Activated CD8-positive, alpha-beta memory T cell treated with anti-CD3 and anti-CD28 coated beads for 4 hours (primary cell): Measurements from ENCODE around the gene AEBP1.
"Not testable (repeated sequence)": the region's sequence is repeated elsewhere in the genome, so short reads cannot be mapped to it uniquely, and the experiment has no call there.

ENCODE experiments used
- DNase-seq, 2 donors: peaks; one replicate each; pipeline ENCODE4 v3.0.0-alpha.2; 2020; ENCODE audit warnings: low read depth in 2 of 2

AEBP1 gene

DNA sequence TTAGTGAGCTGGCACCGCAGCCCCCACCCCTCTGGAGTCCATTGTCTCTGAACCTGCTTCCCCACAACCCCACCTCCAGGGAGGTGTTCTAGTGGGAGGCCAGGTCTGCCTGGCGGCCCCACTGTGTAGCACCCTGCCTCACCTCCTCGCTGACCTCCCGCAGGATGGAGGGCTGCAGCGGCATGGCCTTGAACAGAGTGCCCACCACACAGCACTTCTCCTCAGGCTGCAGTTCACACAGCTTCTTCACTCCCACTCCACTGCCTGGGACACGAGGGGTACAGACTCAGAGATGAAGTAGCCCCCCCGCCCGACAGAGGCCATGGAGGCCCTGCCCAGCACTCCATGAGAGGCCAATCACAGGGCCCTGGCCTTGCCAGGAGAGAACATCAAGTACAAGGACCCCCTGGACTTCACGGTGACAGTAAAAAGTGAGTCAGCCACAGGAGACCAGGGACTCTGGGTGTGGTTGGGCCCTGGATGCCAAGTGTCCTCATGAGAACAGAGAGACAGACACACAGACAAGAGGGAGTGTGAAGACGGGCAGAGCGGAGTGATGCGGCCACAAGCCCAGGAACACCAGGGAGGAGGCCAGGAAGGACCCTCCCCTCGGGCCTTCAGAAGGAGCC, 13.8 kb downstream of the AEBP1 start:
- no peak for DNase-seq

DNA sequence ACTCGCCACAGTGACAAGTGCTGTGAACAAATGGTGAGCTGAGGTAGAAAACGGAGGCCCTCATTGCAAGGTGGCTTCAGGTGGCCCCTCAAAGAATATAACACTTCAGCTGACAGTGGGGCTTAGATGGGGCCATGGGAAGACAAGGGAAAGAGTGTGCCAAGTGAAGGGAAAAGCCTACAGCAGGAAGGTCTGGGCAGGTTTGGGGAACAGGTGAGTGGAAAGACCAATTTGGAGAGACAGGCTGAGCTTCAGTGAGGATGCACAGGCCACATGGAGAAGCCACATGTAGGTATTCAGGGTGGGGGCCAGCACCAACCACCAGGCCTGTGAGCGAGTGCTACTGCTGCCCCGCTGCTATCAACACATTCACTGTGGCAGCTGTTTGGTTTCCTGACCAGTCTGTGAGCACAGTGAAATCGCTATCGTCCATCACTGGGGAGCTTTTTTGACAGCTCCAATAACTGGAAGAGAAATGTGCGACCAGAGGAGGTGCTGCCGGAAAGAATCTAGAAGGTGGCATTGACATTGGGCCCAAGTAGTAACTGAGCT, 15.8 kb downstream of the AEBP1 start:
- DNase-seq = no peak

DNA sequence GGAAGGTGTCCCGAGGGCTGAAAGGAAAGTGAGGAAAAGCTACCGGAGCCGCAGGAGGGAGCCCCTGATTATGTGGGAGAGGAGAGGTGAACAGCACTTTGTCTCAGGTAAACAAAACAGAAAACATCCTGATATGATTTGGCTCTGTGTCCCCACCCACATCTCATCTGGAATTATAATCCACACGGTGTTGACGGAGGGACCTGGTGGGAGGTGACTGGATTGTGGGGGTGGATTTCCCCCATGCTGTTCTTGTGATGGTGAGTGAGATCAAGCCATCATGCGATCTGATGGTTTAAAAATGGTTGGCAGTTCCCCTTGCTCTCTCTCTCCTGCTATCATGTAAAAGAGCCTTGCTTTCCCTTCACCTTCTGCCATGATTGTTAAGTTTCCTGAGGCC, 16.2 kb downstream of the AEBP1 start:
- no peak for DNase-seq

DNA sequence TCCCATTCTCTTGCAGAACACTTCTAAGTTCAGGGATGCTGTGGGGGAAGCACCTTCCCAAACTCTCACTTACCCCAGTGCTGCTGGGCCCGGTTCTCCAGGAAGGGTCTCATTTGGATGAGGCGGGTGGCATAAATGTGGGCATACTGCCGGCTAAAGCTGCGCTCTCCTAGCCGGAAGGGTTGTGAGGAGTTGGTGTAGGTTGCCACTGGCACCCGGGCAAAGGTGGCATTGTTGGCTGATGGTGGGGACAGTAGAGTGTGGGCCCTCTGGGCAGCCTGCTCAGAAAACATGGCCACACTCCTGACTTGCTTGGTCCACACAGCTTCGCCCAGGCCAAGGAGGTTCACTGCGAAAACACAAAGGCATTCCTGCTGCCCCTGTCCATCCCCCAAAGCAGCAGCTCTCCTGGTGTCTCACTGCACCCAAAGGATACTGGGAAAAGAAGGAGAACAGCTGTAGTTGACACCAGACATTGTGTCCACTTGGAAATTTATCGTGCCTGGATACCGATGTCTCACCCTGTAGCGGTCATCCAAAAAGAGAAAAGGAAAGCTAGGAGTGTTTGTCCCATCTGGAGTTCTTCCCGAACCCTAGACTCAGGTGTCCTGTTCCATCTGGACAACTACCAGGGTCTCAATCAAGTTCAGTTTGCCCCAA, 17.7 kb downstream of the AEBP1 start:
- no peak for DNase-seq

DNA sequence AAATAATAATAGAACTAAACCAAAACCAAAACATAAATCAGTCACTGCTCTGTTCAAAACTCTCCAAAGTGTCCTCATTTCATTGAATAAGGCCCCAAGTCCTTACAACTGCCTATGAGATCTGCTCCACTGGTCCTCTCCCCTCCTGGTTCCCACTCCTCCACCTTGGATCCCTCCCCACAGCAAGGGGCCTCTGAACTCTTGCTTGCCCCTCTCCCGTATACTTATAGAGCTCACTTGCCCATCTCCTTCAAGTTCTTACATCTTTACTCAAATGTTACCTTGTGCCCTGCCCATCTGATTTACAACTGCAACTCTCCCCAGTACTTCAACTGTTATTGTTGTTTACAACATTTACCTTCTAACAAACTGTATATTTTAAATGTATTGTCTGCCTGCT, 18.4 kb downstream of the AEBP1 start:
- no peak for DNase-seq

DNA sequence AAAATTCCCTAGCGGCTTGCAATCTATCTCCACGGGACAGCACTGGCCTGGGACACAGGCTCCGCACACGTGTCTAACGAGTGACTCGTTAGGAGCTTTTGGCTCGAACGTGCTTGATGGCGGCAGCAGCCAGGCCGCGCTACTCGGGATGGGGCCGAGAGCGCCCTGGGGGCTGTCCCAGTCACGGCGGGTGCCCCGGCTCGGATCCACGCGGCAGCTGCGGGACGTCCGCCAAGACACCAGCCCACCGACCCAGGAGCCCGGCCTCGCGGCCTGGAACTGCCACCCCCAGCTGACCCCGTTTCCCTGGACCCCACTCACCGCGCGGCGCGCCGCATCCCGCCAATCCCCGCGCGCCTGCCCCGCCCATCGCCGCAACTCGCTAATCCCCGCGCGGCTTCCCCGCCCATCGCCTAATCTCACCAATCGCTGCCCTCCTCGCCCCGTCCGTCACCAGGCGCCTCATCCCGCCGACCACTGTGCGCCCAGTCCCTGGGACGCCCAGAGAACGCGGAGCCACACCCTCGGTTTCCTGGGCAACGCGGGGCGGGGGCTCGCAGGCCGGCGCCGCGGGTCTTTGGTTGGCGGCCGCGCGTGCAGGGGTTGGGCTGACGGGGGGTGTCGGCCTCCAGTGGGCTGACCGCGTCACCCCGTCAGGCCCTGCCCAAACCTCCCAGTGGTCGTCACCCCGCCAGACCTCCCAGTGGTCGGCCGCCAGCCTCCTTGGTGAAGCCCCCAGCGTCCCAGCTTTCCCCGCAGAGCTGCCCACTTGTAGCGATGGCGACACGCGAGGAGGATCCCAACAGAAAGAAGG, 19.3 kb downstream of the AEBP1 start, which contains the start of gene POLD2:
Gene POLD2, minus strand, starts transcription at position 359 of the 814 bp plus-strand sequence. CDS start 1,495 bp downstream, outside the sequence.
- DNase-seq = peak; percentile 95 to 96

DNA sequence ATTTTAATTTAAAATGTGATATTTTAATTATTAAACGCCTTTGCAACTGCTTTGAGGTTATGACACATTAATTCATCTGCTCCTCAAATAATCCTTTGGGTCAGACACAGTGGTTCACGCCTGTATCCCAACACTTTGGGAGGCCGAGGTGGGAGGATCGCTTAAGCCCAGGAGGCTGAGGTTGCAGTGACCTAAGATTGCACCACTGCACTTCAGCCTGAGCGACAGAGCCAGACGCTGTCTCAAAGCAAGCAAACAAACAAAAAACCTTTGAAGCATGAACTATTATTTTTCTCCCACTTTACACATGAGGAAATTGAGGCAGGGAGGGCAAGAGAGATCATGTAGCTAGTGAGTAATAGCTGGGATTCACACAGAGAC, 20.7 kb downstream of the AEBP1 start:
- no peak for DNase-seq

DNA sequence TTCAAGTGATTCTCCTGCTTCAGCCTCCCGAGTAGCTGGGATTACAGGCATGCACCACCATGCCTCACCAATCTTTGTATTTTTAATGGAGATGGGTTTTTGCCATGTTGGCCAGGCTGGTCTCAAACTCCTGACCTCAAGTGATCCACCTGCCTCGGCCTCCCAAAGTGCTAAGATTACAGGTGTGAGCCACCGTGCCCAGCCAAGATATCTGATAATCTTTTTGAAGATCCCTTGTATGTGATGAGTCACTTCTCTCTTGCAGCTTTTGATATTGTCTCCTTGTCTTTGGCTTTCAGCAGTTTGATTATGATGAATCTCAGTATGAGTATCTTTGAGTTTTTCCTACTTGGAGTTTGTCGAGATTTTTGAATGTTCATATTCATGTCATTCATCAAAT, 22.4 kb downstream of the AEBP1 start:
- not testable (repeated sequence) for DNase-seq

DNA sequence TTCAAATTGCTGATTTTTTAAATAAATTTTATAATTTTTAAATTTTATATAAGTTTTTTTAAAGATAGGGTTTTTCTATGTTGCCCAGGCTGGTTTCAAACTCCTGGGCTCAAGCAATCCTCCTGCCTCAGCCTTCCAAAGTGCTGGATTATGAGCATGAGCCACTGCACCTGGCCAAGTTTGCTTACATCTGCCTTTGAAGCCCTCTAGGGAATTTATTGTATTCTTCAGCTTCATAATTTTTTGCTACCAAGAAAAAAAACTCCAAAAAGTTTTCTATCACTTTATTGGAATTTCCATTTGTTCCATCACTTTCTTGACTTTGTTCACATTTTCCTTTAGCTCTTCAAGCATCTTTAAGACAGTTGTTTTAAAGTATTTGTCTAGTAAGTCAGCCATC, 23.0 kb downstream of the AEBP1 start:
- DNase-seq = no peak

DNA sequence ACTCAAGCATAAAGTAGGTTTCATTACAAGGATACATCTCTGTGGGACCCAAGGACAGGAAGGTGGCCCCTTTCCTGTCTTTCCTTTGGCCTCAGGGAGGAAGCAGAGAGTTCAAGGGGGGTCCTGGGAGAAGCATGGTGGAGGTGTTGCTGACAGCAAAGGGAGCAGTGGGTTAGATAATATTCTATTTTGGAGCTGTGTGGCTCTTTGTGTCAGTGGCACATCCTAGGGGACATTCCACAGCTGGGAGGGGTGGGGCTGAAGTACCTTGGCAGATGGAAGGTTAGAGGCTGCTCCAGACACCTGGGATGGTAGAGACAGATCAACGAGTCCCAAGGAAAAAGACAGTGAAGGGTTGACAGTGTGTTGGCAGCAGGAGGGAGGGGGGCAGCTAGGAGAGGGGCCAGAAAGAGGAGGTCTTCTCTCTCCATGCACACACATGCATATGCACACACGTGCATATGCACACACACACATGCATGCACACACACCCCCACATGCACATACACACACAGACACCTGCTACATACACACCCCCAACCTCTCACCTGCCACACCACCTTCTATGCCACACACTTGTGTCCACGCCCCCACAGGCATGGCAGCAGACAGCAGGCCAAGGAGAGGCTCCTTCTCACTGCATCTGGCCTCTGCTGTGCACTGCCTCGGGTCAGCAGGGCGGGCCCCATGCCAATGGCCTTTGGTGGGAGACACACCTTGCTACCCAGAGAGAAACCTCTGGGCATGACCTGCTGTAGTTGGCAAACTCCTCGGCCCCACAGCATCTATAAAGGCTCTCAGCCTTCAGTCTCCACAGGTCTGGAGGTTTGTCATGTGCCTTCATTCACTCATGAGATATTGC, 24.8 kb downstream of the AEBP1 start:
- DNase-seq = no peak

DNA sequence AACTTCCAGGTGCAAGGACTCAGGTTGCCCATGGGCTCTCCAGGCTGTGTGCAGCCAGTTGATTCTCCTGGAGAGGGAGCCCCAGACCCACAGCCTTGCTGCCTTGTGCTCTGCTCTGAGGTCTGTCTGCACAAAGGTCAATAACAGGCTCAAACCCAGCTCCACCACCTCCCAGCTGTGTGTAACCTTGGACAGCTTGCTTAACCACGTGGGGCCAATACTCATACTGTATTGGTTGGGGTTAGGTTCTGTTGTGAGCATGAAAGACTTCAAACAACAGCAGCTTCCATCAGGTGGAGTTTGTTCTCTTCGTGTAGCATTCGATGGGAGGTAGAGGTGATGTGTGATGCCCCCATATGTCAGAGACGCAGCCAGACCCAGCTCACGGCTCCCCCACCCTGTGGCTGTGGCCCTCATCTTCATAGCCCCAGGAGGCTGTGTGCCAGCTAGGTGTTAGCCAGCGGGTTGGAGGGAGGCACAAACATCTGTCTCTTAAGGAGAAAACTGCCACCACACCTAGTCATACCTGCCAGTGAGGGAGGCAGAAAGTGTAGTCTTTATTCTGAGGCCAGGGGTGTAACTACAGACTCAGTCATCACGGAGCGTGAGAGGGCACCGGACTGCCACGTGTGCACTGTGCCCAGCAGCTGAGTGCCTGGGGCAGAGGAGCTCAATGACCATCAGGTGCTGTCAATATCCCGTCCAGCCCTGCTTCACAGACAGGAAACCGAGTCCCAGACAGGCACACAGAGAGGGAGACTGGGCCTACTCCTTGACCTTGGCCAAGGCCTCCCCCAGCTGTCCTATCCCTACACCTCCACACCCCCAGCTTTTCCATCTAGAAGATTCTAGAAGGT, 27.3 kb downstream of the AEBP1 start:
- DNase-seq = no peak

DNA sequence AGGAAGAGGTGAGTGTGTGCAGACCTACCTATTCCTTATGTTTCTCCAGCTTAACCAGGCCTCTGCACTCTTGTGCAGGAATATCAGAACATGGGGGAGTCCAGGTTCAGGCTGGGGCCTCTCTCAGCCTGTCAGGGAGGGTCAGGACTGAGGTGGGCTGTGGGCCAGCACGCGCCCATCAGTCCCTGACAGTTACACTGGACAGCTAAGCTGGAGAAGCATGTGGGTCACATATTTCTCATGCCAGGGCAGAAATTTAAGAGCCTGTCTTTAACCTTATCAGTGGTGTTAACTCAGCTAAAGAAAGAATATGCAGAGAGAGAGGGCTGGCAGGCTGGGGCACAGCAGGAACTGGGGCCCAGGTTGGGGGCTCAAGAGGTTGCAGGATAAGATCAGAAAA, 27.9 kb downstream of the AEBP1 start:
- no peak for DNase-seq

DNA sequence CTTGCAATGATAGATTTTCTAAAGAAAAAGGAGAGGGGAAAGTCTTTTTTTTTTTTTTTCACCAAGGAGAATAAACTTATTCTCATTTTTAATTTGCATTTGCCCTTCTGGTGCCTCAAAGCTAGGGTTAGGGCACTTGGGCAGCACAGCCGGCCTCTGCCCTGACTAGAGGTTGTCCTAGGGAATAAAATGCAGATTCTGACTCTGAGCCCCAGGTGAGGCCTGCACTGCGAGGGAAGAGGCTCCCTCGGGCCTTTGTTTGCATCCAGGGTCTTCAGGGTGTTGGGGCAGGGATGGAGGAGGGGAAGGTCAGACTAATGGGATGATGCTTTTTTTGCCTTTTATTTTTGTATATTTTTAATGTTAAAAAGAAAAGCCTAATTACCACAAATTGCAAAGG, 29.1 kb downstream of the AEBP1 start:
- no peak for DNase-seq

DNA sequence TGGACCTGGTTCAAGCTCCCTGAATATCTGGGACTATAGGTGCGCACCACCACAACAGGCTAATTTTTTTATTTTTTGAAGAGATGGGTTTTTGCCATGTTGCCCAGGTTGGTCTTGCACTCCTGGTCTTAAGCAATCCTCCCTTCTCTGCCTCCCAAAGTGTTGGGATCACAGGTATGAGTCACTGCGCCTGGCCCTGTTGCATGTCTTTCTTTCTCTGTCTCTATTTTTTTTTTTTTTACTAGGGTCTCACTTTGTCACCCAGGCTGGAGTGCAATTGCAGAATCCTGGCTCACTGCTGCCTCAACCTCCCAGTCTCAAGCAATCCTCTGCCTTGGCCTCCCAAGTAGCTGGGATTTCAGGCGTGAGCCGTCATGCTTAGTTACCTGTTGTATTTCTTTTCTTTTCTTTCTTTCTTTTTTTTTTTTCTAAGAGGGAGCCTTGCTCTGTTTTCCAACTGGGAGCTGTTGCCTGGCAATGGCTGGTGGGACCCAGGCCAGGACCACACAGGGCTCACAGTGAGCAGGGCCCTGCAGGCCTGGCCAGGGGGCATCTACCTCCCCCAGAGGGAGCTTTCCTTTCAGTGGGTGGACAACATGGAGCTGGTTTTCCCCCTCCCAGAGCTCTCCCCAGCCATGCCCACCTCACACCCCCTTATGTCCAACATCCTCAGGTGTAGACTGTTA, 30.9 kb downstream of the AEBP1 start:
- no peak for DNase-seq

DNA sequence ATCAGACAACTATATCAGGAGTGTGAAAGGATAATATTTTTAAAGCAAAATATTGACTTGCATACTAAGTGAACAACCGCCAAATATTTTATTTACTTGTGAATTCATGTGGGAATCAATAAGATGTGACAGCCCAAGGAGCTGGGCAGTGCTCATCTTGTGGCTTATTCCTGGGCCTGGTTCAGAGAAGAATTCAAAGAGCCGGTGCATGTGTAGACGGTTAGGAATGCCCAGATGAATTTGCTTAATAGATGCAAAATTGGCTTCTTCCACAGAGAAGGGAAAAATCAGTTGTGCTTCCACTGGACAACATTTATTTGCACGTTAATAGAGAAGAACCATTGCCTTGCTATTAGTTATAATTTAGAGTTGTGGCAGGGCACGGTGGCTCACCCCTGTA, 32.6 kb downstream of the AEBP1 start:
- no peak for DNase-seq

DNA sequence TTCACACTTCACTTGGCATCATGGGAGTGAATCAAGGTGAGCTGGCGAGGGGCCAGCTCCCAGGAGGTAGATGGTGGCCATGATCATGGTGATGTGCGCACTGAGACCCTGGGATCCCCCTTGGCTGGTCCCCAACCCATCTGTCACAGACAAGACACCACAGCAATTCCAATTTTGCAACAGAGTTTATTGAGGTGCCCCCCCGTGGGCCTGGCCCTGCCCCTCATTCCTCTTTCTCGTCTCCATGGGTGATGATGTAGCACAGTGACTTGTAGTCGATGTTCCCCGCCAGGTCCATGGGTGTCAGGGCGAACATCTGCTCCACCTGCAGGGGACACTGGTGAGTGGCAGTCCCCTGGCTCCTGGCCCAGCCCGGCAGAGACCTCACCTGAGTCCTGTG, 34.6 kb downstream of the AEBP1 start:
- DNase-seq = no peak

DNA sequence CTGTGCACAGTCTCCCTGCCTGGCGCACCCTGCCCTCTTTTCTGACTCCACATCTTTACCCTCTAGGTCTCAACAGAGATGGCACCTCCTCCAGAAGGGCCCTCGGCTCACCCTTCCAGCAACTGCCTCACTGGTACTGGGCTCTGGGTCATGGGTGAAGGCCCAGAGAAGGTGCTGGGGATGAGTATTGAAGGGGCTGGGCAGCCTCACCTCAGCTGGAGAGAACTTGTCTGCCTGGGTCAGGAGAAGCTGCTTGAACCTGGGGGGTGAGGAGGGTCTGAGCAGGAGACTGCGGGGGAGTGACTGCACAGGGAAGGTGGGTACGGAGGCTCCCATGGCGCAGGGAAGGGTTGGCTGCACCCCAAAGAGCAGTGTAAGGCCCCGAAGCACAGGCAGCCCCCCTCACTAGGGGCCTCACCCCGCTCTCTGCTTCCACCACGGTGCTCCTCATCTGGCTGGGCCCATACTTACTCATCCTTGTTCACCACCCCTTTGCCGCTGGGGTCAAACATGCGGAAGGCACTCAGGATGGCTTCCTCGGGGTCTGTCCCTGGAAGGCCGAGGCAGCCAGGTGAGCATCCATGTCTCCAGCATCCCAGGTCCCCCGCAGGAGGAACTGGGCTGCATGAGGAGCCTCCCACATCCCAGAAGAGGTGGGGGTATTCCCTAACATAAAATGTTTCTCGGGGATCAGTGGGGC, 35.3 kb downstream of the AEBP1 start:
- no peak for DNase-seq

DNA sequence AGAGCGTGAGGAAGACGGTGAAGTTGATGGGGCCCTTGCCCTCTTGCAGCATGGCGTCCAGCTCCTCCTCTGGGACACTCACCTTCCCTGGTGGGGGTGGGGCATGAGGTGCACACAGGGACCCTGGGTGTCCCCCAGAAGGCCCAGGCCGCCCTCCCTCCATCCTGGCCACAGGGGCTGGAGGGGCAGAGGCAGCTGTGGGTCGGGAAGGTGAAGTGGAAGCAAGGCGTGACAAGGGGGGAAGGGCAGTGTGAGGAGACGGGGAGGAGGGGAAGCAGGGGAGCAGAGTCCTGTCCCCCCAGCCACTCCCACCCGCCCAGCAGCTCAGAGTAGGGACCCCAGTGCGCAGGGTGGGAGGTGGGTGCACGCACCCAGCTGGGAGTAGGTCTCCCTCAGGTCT, 36.2 kb downstream of the AEBP1 start:
- no peak for DNase-seq

DNA sequence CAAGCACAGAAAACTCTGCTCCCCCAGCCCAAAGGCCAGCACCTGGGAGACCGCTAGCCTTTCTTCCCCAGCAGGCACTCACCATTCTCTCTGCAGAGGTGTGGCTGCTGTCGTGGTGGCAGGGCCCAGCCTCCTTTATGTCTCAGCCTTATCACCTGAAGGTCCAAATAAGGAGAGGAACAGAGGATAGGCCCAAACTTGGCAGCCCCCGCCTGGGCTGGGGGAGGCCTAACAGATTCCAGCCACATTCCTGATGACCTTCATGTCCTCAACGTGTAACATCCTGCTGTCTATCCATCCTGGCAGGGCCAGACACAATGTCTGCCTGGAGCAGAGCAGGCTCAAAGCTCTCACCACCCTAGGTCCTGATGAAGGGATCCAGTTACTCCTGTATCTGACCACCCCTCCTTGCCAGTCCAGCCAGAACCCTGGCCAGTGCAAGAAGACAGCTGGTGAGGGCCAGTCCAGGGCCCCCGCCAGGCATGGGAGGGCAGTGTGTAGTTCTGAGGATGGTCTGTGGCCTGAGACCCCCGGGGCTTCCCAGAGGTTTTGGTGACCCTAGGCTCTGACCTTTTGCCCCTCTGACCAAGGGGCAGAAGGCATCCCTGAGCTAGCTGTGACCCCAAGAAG, 37.2 kb downstream of the AEBP1 start, which contains the start of gene MYL7:
Gene MYL7, minus strand, starts transcription at position 112 of the 630 bp plus-strand sequence. Its CDS starts 27 bp downstream, at position 85.
- DNase-seq = no peak
